NCI-H82 treated with DMSO at 0.1 percent for 48 hours (cell line): Measurements from ENCODE around the gene CLPTM1.

Source experiments
- DNase-seq: peaks from one replicate; lab custom pipeline; 2025; ENCODE audit not compliant: unreplicated experiment; lab: John Stamatoyannopoulos, UW

Gene CLPTM1

GRCh38 chr19:45008552-45008951, 53.4 kb downstream of the CLPTM1 start:
- no peak for DNase-seq

GRCh38 chr19:45009625-45010255, 54.6 kb downstream of the CLPTM1 start:
- no peak for DNase-seq

DNA sequence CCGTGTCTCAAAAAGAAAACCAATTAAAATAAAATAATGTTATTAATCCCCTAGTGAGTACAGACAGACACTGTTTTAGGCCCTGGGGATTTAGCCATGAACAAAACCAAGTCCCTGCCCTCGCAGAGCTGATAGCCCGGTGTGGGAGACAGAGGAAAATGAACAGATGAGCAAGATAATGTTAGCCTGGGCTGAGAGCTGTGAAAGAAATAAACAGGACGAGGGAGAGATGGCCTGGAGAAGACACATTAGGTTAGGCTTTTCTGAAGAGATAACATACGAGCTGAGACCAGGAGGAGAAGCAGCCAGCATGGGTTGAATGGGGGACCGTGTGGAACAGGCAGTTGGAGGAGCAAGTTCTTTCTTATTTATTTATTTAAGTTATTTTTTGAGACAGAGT, 55.1 kb downstream of the CLPTM1 start:
- DNase-seq: no peak

GRCh38 chr19:45011959-45012358, 56.8 kb downstream of the CLPTM1 start:
- DNase-seq: no peak

DNA sequence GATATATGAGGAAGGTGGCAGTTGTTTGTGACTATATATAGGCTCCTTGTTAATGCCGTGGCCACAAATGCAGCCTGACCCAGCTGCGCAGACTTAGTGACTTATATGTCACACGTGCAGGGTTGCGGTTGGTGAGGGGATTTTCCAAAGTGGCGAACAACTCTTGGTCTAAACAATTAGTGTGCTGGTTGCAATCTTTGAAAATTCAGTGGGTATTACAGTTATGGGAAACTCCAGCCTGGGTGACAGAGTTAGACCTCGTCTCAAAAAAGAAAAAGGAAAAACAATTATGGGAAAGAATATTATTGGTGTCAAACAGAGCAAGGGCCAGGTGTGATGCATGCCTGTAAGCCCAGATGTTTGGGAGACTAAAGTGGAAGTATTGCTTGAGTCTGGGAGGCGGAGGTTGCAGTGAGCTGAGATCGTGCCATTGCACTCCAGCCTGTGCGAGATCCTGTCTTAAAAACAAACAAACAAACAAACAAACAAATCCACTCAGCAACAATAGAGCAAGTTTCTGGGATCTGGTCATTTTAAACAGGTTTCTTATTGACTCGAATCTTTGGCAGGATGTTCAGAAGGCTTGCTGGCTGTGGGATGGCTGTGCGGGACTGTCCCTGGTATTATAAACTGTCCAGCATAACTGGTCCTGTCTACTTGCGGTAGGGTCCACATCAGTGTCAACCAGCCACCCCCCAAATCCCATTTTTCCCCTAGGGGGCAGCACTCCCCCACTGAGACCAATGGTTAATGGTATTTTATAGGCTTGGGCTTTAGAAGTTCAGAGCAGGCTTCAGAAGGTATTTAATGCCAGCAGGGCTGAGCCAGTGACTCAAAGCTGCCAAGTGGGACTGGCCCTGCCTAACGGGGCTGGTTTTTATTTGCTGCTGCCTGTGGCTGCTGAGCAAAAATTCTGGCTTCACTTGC, 61.5 kb downstream of the CLPTM1 start:
- peak; percentile 69 for DNase-seq

GRCh38 chr19:45019187-45019586, 64.0 kb downstream of the CLPTM1 start:
- no peak for DNase-seq

DNA sequence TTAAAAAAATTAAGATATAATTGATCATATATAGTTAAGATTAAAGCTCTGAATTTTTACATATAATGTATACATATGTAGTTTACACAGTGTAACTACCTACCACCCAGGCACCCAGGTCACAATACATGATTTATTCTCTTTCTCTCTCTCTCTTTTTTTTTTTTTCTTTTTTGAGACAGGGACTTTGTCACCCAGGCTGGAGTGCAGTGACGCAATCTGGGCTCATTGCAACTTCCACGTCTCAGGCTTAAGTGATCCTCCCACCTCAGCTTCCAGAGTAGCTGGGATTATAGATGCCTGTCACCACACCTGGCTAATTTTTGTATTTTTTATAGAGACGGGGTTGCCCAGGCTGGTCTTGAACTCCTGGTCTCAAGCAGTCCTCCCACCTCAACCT, 64.9 kb downstream of the CLPTM1 start:
- DNase-seq: no peak

GRCh38 chr19:45021971-45022370, 66.8 kb downstream of the CLPTM1 start:
- DNase-seq: no peak

GRCh38 chr19:45023048-45023447, 67.9 kb downstream of the CLPTM1 start:
- no peak for DNase-seq

GRCh38 chr19:45025264-45025663, 70.1 kb downstream of the CLPTM1 start:
- DNase-seq: no peak

GRCh38 chr19:45027371-45027770, 72.2 kb downstream of the CLPTM1 start:
- DNase-seq: no peak

DNA sequence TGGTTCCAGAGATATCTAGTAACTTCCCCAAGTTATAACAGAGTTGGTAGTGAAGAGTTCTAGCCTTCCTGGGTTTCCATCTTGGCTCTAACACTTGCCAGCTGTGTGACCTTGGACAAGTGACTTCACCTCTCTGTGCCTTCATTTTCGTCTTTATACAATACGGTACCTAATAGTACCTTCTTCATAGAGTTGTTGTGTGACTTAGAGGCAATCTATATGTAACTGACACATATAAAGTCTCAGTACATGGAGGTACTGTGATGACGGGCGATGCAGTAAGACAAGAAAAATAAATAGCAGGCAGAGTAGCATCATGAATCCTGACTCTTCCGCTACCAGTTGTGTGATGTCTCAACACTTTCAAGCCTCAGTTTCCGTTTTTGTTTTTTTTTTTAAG, 75.6 kb downstream of the CLPTM1 start:
- DNase-seq: no peak

GRCh38 chr19:45032421-45032820, 77.2 kb downstream of the CLPTM1 start:
- DNase-seq: no peak

- no peak for DNase-seq
These were observed 80.6 kb downstream of the CLPTM1 start for GRCh38 chr19:45035755-45036154.

DNA sequence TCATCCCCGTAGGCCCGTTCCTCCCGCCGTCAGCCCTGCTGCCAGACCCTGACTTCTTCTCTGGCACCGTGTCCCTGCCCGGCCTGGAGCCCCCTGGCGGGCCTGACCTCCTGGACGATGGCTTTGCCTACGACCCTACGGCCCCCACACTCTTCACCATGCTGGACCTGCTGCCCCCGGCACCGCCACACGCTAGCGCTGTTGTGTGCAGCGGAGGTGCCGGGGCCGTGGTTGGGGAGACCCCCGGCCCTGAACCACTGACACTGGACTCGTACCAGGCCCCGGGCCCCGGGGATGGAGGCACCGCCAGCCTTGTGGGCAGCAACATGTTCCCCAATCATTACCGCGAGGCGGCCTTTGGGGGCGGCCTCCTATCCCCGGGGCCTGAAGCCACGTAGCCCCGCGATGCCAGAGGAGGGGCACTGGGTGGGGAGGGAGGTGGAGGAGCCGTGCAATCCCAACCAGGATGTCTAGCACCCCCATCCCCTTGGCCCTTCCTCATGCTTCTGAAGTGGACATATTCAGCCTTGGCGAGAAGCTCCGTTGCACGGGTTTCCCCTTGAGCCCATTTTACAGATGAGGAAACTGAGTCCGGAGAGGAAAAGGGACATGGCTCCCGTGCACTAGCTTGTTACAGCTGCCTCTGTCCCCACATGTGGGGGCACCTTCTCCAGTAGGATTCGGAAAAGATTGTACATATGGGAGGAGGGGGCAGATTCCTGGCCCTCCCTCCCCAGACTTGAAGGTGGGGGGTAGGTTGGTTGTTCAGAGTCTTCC, 82.4 kb downstream of the CLPTM1 start:
- no peak for DNase-seq

GRCh38 chr19:45038931-45039893, 84.0 kb downstream of the CLPTM1 start, which contains the start of gene CLASRP:
TSS of gene CLASRP (plus strand) at chr19:45039045. CDS start at chr19:45040213, 1,168 bp downstream.
- DNase-seq: peak; percentile 77

- no peak for DNase-seq
These were observed 85.0 kb downstream of the CLPTM1 start for GRCh38 chr19:45040059-45040771.

- no peak for DNase-seq
These were observed 85.9 kb downstream of the CLPTM1 start for GRCh38 chr19:45041125-45041524.
